Measurements from ENCODE around the gene LRRC27. TPM values are rescaled to one million over a fixed set of nuclear protein-coding genes. Genes with fewer than 3 reads are reported as not detected.

Gene LRRC27
- total and polyA plus RNA-seq, 2 of the 4 experiments (the other 2 are of a cell fraction), result 3.8 to 5.3 TPM

- no peak overlapping the region for H2BK5ac ChIP-seq (ENCODE audit: low read depth, low read length, poor library complexity, severe bottlenecking)
- H3K4me2 ChIP-seq (ENCODE audit: low read depth, low read length), result no peak overlapping the region
- DNase-seq (no peak), ATAC-seq (ENCODE audit: low read depth) (no peak)
- no peak overlapping the region for H2AK5ac ChIP-seq (ENCODE audit: low read depth, low read length)
- H3K9ac ChIP-seq (ENCODE audit: low read depth, low read length), result no peak overlapping the region
- intact Hi-C loops (cut with micrococcal nuclease), result loop anchor here (5.0 kb wide), 1 partner anchor 246 kb away; no protein-coding TSS in a partner anchor
- H4K20me1 ChIP-seq (ENCODE audit: insufficient read depth, low read length), result no peaks in the 10 kb centered on the region
- H2BK15ac ChIP-seq (ENCODE audit: low read depth, low read length), result no peak overlapping the region
- no peaks in the 10 kb centered on the region for H3K79me1 ChIP-seq (ENCODE audit: low read depth in 1 of 2, low read length in 2 of 2)
- H3K9me3 ChIP-seq (ENCODE audit: control insufficient read depth, insufficient read depth, low read length), result no peaks in the 10 kb centered on the region
- H3K36me3 ChIP-seq (ENCODE audit: control insufficient read depth, insufficient read depth, low read length), result no peaks in the 10 kb centered on the region
- peaks cover 11% of the 10 kb centered on the region; the same call in 1 of the 2 replicates for H3K9me1 ChIP-seq (ENCODE audit: insufficient read depth, low read length)
- peaks cover 13% of the 10 kb centered on the region for H3K4me1 ChIP-seq (ENCODE audit: control insufficient read depth, insufficient read depth, low read length)
- no peak overlapping the region for H2AK9ac ChIP-seq (replicated peaks; ENCODE audit: low read depth, low read length, poor library complexity)
- no peak overlapping the region for H2BK120ac ChIP-seq (ENCODE audit: low read depth, low read length)
- BruUV-seq (replicated peaks), result no TSS peak
- ChIA-PET POLR2A (ENCODE audit: unreplicated experiment) (no interaction called here), CTCF (no interaction called here)
- dilution Hi-C loops (cut with HindIII; ENCODE audit: low sequenced_read_pairs, unreplicated experiment), result no loop called here
- H2BK20ac ChIP-seq (ENCODE audit: low read depth, low read length), result no peak overlapping the region
- no peak overlapping the region for H3K23ac ChIP-seq (ENCODE audit: low read depth, low read length)
- H3K4ac ChIP-seq (ENCODE audit: low read depth, low read length), result no peak overlapping the region
- no peak overlapping the region for H3K14ac ChIP-seq (replicated peaks; ENCODE audit: low read depth, low read length)
- H3K27ac ChIP-seq (ENCODE audit: insufficient read depth, low read length), result no peak overlapping the region
- in situ Hi-C loops (cut with MboI; ENCODE audit: low sequenced_read_pairs), result loop anchor here (5.0 to 10.0 kb wide), 2 partner anchors 61 to 244 kb away; no protein-coding TSS in a partner anchor
- 76% methylated on average over 11 of the region's 19 CpGs; no CpG with 5 or more reads in 1 of the 2 experiments for WGBS, 2 experiments (ENCODE audit: extremely low coverage in 2 of 2, insufficient read length in 1 of 2)
- TF ChIP-seq RAD21 (IDR thresholded peaks at IDR 0.05; ENCODE audit: low read length) (no peak), MAZ (IDR thresholded peaks at IDR 0.05; ENCODE audit: borderline replicate concordance, low read depth, low read length) (no peak), SMC3 (IDR thresholded peaks at IDR 0.05; ENCODE audit: low read depth, low read length) (no peak), CEBPB (IDR thresholded peaks at IDR 0.05; ENCODE audit: low read depth, low read length) (no peak), MXI1 (IDR thresholded peaks at IDR 0.05; ENCODE audit: borderline replicate concordance, low read depth, low read length) (no peak), BHLHE40 (IDR thresholded peaks at IDR 0.05; ENCODE audit: low read depth, low read length) (no peak), ELK1 (IDR thresholded peaks at IDR 0.05; ENCODE audit: borderline replicate concordance, low read depth, low read length) (no peak), POLR2A (IDR thresholded peaks at IDR 0.05; ENCODE audit: low read depth, low read length) (no peak), FOS (IDR thresholded peaks at IDR 0.05; ENCODE audit: low read depth, low read length) (no peak), RCOR1 (IDR thresholded peaks at IDR 0.05; ENCODE audit: insufficient replicate concordance, low read length) (no peak), CHD1 (IDR thresholded peaks at IDR 0.05; ENCODE audit: low read depth, low read length) (no peak), RFX5 (IDR thresholded peaks at IDR 0.05; ENCODE audit: low read depth, low read length) (no peak), NFE2L2 (IDR thresholded peaks at IDR 0.05; ENCODE audit: low read depth, low read length) (no peak)
- H3K56ac ChIP-seq (ENCODE audit: extremely low read depth, insufficient read depth, low read length), result no peak overlapping the region
- no peak overlapping the region for H2AFZ ChIP-seq (replicated peaks; ENCODE audit: low read length, poor library complexity)
- no peak overlapping the region for H4K5ac ChIP-seq (ENCODE audit: low read depth, low read length)
- H4K8ac ChIP-seq (ENCODE audit: low read depth in 2 of 2, low read length in 2 of 2), result no peak overlapping the region
- H4K91ac ChIP-seq (ENCODE audit: insufficient read depth, low read depth, low read length), result no peak overlapping the region
- H3K18ac ChIP-seq (ENCODE audit: low read depth, low read length), result no peak overlapping the region
- peaks cover 3% of the 10 kb centered on the region; the same call in 1 of the 2 replicates for H3K27me3 ChIP-seq (ENCODE audit: control insufficient read depth, insufficient read depth, low read length)
- H3K4me3 ChIP-seq (ENCODE audit: insufficient read depth, low read depth, low read length), result no peak overlapping the region
These were observed 59.1 kb downstream of the LRRC27 start for GRCh38 chr10:132390921-132391675.
